A673 (cell line): ENCODE measurements around the gene TNFRSF25. TPM values are rescaled to one million over a fixed set of nuclear protein-coding genes. Genes with fewer than 3 reads are reported as not detected.

ENCODE experiments used
- BruUV-seq: library from RNA; stranded (reverse); fragments of 400-500 nt; replicated peaks from 2 replicates; lab custom pipeline; 2021; lab: Mats Ljungman, UMichigan
- CTCF ChIA-PET: fragments of 300-600 bp; sonication (Branson Sonifier 250); formaldehyde crosslinking; loops from one replicate; lab custom pipeline; 2022; ENCODE audit warnings: antibody characterized with exemption; lab: Charles Lee
- POLR2A ChIA-PET: fragments of 300-600 bp; sonication (Branson Sonifier 250); formaldehyde crosslinking; loops from one replicate; lab custom pipeline; 2022; ENCODE audit warnings: antibody characterized with exemption; ENCODE audit not compliant: low non-redundant PET; lab: Charles Lee
- DNase-seq: peaks from one replicate; pipeline ENCODE4 v3.0.0-alpha.2; 2015; ENCODE audit warnings: low spot score
- H3K27ac ChIP-seq: fragments of 200-600 bp; sonication (generic); 2 replicates; pipeline ENCODE4 v1.5.1; 2016; ENCODE audit warnings: mixed run types, low read depth, mild to moderate bottlenecking, mixed read lengths, antibody characterized with exemption, low read length; ENCODE audit not compliant: poor library complexity, severe bottlenecking
- H3K27me3 ChIP-seq: fragments of 200-600 bp; sonication (generic); replicated peaks from 2 replicates; pipeline ENCODE4 v1.6.1; 2017; ENCODE audit warnings: mixed run types, low read depth, mild to moderate bottlenecking, mixed read lengths, antibody characterized with exemption, low read length; ENCODE audit not compliant: insufficient read depth, poor library complexity
- H3K36me3 ChIP-seq: fragments of 200-600 bp; sonication (generic); 2 replicates; pipeline ENCODE4 v1.6.1; 2016; ENCODE audit warnings: mixed run types, mild to moderate bottlenecking, mixed read lengths, antibody characterized with exemption, low read length; ENCODE audit not compliant: insufficient read depth, poor library complexity, severe bottlenecking
- H3K4me1 ChIP-seq: fragments of 200-600 bp; sonication (generic); 2 replicates; pipeline ENCODE4 v1.6.1; 2017; ENCODE audit warnings: mixed run types, mild to moderate bottlenecking, mixed read lengths, antibody characterized with exemption, low read length; ENCODE audit not compliant: insufficient read depth, poor library complexity, severe bottlenecking
- H3K4me3 ChIP-seq: fragments of 200-600 bp; sonication (generic); 2 replicates; pipeline ENCODE4 v1.5.1; 2016; ENCODE audit warnings: low read depth, mixed run types, mild to moderate bottlenecking, mixed read lengths, low read length; ENCODE audit not compliant: poor library complexity, severe bottlenecking
- H3K9me3 ChIP-seq: fragments of 200-600 bp; sonication (generic); 2 replicates; pipeline ENCODE4 v1.6.1; 2016; ENCODE audit warnings: mixed run types, low read depth, mild to moderate bottlenecking, mixed read lengths, antibody characterized with exemption, low read length; ENCODE audit not compliant: poor library complexity, severe bottlenecking
- CTCF ChIP-seq: fragments of 300-800, 200-600 bp; sonication (generic); conservative IDR thresholded peaks from 2 replicates; pipeline ENCODE4 v1.5.1; 2017; ENCODE audit warnings: low read depth, mild to moderate bottlenecking, antibody characterized with exemption, low read length, moderate library complexity, mixed read lengths
- EZH2 ChIP-seq: fragments of 200-600 bp; sonication (generic); IDR thresholded peaks from 2 replicates; pipeline ENCODE4 v1.6.1; 2017; ENCODE audit warnings: borderline replicate concordance, low read depth, mild to moderate bottlenecking, mixed read lengths, antibody characterized with exemption, low read length; ENCODE audit not compliant: poor library complexity, severe bottlenecking
- intact Hi-C: fragments of 100-400 bp; cut with micrococcal nuclease; formaldehyde crosslinking; loops from one replicate; pipeline ENCODE4 v1.10.0; 2022; ENCODE audit not compliant: unreplicated experiment
- total RNA-seq: library from RNA; stranded (reverse); gene quantifications from 2 replicates; pipeline ENCODE4 v1.2.3, GENCODE V29; 2021

Gene TNFRSF25
- total RNA-seq, 1 experiment from 2014 or later: 0.97 TPM

GRCh38 chr1:6468729-6469461, 2.9 kb upstream of the TNFRSF25 start:
- POLR2A ChIA-PET: no interaction called here
- DNase-seq: no peak
- TF ChIP-seq CTCF (no peak), EZH2 (no peak)

GRCh38 chr1:6467744-6468688, 2.0 kb upstream of the TNFRSF25 start:
- no TSS peak for BruUV-seq
- DNase-seq: no peak
- Histone ChIP-seq H3K27ac (no peak overlapping the region), H3K9me3 (no peaks in the 10 kb centered on the region), H3K4me3 (no peak overlapping the region), H3K36me3 (no peaks in the 10 kb centered on the region), H3K4me1 (no peaks in the 10 kb centered on the region), H3K27me3 (no peaks in the 10 kb centered on the region)
- intact Hi-C loops: no loop called here
- ChIA-PET POLR2A (interaction anchor here (0.6 kb wide), 1 partner anchor 225 kb away, joined by 3 read pairs; no protein-coding TSS in a partner anchor), CTCF (no interaction called here)
- TF ChIP-seq EZH2 (no peak), CTCF (no peak)

More at GRCh38 chr1:6468729-6469461, 2.9 kb upstream of the TNFRSF25 start:
- intact Hi-C loops: no loop called here
- Histone ChIP-seq H3K36me3 (no peaks in the 10 kb centered on the region), H3K4me3 (no peak overlapping the region), H3K27me3 (no peaks in the 10 kb centered on the region), H3K27ac (no peak overlapping the region), H3K4me1 (no peaks in the 10 kb centered on the region), H3K9me3 (no peaks in the 10 kb centered on the region)
- no TSS peak for BruUV-seq
- CTCF ChIA-PET: no interaction called here

- no peak for DNase-seq
- ChIA-PET CTCF (interaction anchor here (0.7 kb wide), 1 partner anchor 19 kb away, joined by 3 read pairs; no protein-coding TSS in a partner anchor), POLR2A (no interaction called here)
- no TSS peak for BruUV-seq
- TF ChIP-seq EZH2 (no peak), CTCF (no peak)
- Histone ChIP-seq H3K27me3 (no peaks in the 10 kb centered on the region), H3K36me3 (no peaks in the 10 kb centered on the region), H3K4me1 (no peaks in the 10 kb centered on the region), H3K27ac (no peak overlapping the region), H3K9me3 (no peaks in the 10 kb centered on the region), H3K4me3 (no peak overlapping the region)
- intact Hi-C loops: no loop called here
These were observed 1.3 kb upstream of the TNFRSF25 start for GRCh38 chr1:6467224-6467623.
